GM12892 (cell line): ENCODE results near the gene MYH14.

Experiments used
- DNase-seq: peaks from one replicate; pipeline ENCODE4 v3.0.0; 2011; ENCODE audit not compliant: insufficient read length
- FAIRE-seq: peaks from 2 replicates; lab custom pipeline; 2011; peaks lifted over from hg19 to GRCh38; lab: Jason Lieb, UNC
- POLR2A ChIP-seq: IDR thresholded peaks from 2 replicates; pipeline ENCODE4 v1.6.1; 2011; ENCODE audit warnings: low read depth, low read length, control low read depth
- POLR2AphosphoS5 ChIP-seq: IDR thresholded peaks from 2 replicates; pipeline ENCODE4 v1.6.1; 2011; ENCODE audit warnings: low read depth, low read length, control low read depth
- TAF1 ChIP-seq: IDR thresholded peaks from 2 replicates; pipeline ENCODE4 v1.6.1; 2011; ENCODE audit warnings: low read depth, mild to moderate bottlenecking, control low read depth, low read length, borderline replicate concordance

The MYH14 gene

DNA sequence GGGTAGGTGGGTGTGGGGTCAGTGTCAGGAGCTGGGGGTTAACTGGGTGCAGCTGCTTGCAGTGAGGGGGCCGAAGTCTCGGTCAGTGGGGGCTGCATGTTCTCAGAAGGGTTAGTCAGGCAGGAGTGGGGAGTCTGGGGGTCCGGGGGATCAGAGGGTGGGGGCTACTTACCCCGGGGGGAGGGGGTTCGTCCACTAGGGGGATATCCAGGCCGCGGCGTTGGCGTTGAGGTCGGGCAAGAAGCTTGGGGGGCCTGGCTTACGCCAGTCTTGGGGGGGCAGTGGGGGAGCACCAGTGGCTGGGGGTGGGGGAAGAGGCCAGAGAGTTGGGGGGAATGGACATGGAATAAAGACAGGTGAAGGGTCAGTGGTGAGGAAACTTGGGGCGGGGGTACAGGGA, 116.6 kb downstream of the MYH14 start:
- DNase-seq (no peak), FAIRE-seq (no peak)
- no peak for TF ChIP-seq POLR2A
- no peak for TF ChIP-seq POLR2AphosphoS5
- no peak for TF ChIP-seq TAF1

- FAIRE-seq: no peak
- DNase-seq: no peak
- TF ChIP-seq POLR2AphosphoS5: no peak
Observed at GRCh38 chr19:50320596-50320995, 117.2 kb downstream of the MYH14 start.

GRCh38 chr19:50321831-50322230, 118.4 kb downstream of the MYH14 start:
- TF ChIP-seq TAF1 (no peak), POLR2AphosphoS5 (no peak), POLR2A (no peak)
- DNase-seq (no peak), FAIRE-seq (no peak)

GRCh38 chr19:50322234-50322633, 118.8 kb downstream of the MYH14 start:
- DNase-seq (peak; percentile 3), FAIRE-seq (no peak)
- TF ChIP-seq TAF1 (no peak), POLR2AphosphoS5 (no peak), POLR2A (no peak)

GRCh38 chr19:50322931-50323781, 119.7 kb downstream of the MYH14 start:
- no peak for TF ChIP-seq TAF1
- TF ChIP-seq POLR2AphosphoS5: no peak
- no peak for TF ChIP-seq POLR2A
- DNase-seq: peak; percentile 10
- no peak for FAIRE-seq

- DNase-seq: no peak
- FAIRE-seq: no peak
Observed at GRCh38 chr19:50323782-50324133, 120.3 kb downstream of the MYH14 start.

DNA sequence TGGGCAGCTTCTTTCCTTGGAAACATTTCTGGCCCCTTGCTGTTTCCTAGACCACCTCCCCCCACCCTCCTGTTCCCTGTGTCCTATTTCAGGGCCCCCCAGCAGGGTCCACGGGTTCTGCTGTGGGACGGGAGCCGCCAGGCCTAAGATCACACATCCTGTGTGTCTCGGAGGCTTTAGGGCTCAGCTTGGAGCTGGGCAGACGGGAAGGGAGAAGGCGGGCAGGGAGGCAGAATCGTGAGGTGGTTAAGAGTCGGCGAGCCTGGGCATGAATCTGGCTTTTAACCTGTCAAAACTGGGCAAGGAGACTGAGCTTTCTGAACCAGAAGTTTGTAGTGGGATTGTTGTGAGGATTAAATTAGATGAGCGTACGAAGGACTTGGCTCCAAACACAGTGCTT, 120.9 kb downstream of the MYH14 start:
- FAIRE-seq (no peak), DNase-seq (no peak)
- TF ChIP-seq POLR2AphosphoS5: no peak
- no peak for TF ChIP-seq POLR2A
- no peak for TF ChIP-seq TAF1

More at GRCh38 chr19:50323782-50324133, 120.3 kb downstream of the MYH14 start:
- TF ChIP-seq TAF1 (no peak), POLR2AphosphoS5 (no peak), POLR2A (no peak)

GRCh38 chr19:50325310-50326100, 122.1 kb downstream of the MYH14 start:
- peak; percentile 99 for DNase-seq
- FAIRE-seq: peak; percentile 94
- TF ChIP-seq TAF1 (no peak), POLR2AphosphoS5 (no peak), POLR2A (no peak)

- TF ChIP-seq POLR2A (no peak), POLR2AphosphoS5 (no peak), TAF1 (no peak)
- peak; percentile 7 for DNase-seq
- no peak for FAIRE-seq
Observed at GRCh38 chr19:50326101-50326664, 122.8 kb downstream of the MYH14 start.

DNA sequence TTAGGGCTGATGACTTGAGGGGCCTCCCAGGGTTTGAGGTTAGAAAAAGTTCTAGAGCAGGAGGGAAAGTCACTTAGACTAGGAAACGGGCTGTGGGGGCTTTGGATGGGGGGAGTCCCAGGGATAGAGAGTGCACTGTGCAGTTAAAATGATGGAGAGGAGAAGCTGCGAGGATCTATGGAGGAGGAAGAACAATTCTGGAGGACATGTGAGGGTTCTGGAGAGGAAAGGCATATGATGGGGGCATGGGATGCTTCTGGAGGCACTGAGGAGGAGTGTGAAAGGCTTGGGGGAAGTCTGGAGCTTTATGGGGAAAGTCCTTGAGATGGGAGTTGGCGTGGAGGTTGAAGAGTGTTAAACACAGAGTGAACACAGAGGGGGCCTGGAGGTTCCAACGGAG, 123.6 kb downstream of the MYH14 start:
- DNase-seq: no peak
- TF ChIP-seq POLR2A (no peak), POLR2AphosphoS5 (no peak), TAF1 (no peak)
- FAIRE-seq: no peak

- peak; percentile 1 for DNase-seq
- FAIRE-seq: no peak
- no peak for TF ChIP-seq POLR2A
- no peak for TF ChIP-seq POLR2AphosphoS5
Observed at GRCh38 chr19:50327461-50328223, 124.2 kb downstream of the MYH14 start.
